Activated CD8-positive, alpha-beta T cell treated with anti-CD3 and anti-CD28 coated beads for 36 hours (primary cell): Measurements from ENCODE around the gene PAK6. TPM values are rescaled to one million over a fixed set of nuclear protein-coding genes. Genes with fewer than 3 reads are reported as not detected.

Source experiments
- ATAC-seq: fragments of 200-7000 bp; cut with Tn5 transposase; one replicate; pipeline ENCODE4 v1.10.0; 2021; ENCODE audit warnings: mild to moderate bottlenecking, moderate library complexity
- CTCF ChIA-PET: fragments of 350-600 bp; sonication (Branson Sonifier 250); formaldehyde crosslinking; loops from one replicate; lab custom pipeline; 2021; ENCODE audit warnings: antibody characterized with exemption; lab: Charles Lee
- POLR2A ChIA-PET: fragments of 350-600 bp; sonication (Branson Sonifier 250); formaldehyde crosslinking; loops from one replicate; lab custom pipeline; 2021; ENCODE audit warnings: antibody characterized with exemption; lab: Charles Lee
- DNase-seq: peaks from one replicate; pipeline ENCODE4 v3.0.0-alpha.2; 2020
- H3K27ac Mint-ChIP-seq: one replicate; pipeline ENCODE4 v1.8.0; 2021; ENCODE audit warnings: mild to moderate bottlenecking, mixed read lengths
- H3K27me3 Mint-ChIP-seq: one replicate; pipeline ENCODE4 v1.8.0; 2021; ENCODE audit warnings: mixed read lengths
- H3K36me3 Mint-ChIP-seq: one replicate; pipeline ENCODE4 v1.8.0; 2021; ENCODE audit warnings: low read depth, mixed read lengths
- H3K4me1 Mint-ChIP-seq: one replicate; pipeline ENCODE4 v1.8.0; 2021; ENCODE audit warnings: low read depth, mixed read lengths
- H3K4me3 Mint-ChIP-seq: one replicate; pipeline ENCODE4 v1.8.0; 2021; ENCODE audit warnings: mild to moderate bottlenecking, moderate library complexity, mixed read lengths
- H3K9me3 Mint-ChIP-seq: one replicate; pipeline ENCODE4 v1.8.0; 2021; ENCODE audit warnings: mixed read lengths
- CTCF ChIP-seq: fragments of 200-600 bp; IDR thresholded peaks from one replicate; pipeline ENCODE4 v1.8.0; 2022; ENCODE audit warnings: antibody characterized with exemption, mild to moderate bottlenecking
- intact Hi-C: fragments of 100-400 bp; cut with micrococcal nuclease; formaldehyde crosslinking; loops from one replicate; pipeline ENCODE4 v1.10.0; 2022
- total RNA-seq, 2 experiments: library from RNA; stranded (reverse); gene quantifications; one replicate each; pipeline ENCODE4 v1.2.3, GENCODE V29; 2021

PAK6 gene
- total RNA-seq, 2 experiments from 2014 or later, result 0.67 to 0.83 TPM

- no peaks in the 10 kb centered on the region for H3K27me3 Mint-ChIP-seq
- no peaks in the 10 kb centered on the region for H3K9me3 Mint-ChIP-seq
- H3K4me3 Mint-ChIP-seq, result no peak overlapping the region
- DNase-seq (no peak), ATAC-seq (no peak)
- no peaks in the 10 kb centered on the region for H3K4me1 Mint-ChIP-seq
- H3K27ac Mint-ChIP-seq, result no peak overlapping the region
- ChIA-PET CTCF (interaction anchor here (1.0 to 10.6 kb wide), 8 partner anchors 11 to 224 kb away, joined by 3 to 88 read pairs (median 6); partner anchors contain the start of gene SRP14), POLR2A (interaction anchor here (0.7 to 1.4 kb wide), 2 partner anchors 11 to 29 kb away, joined by 3 to 4 read pairs; no protein-coding TSS in a partner anchor)
- intact Hi-C loops, result no loop called here
- TF ChIP-seq CTCF, result no peak
- H3K36me3 Mint-ChIP-seq, result no peaks in the 10 kb centered on the region
These were observed 24.3 kb downstream of the PAK6 start for GRCh38 chr15:40263024-40263754.

GRCh38 chr15:40264321-40265153 lies 25.7 kb downstream of the PAK6 start:
- CTCF ChIA-PET, result interaction anchor here (0.8 to 10.6 kb wide), 10 partner anchors 9 to 219 kb away, joined by 3 to 88 read pairs (median 4); no protein-coding TSS in a partner anchor
- no peaks in the 10 kb centered on the region for H3K27me3 Mint-ChIP-seq

GRCh38 chr15:40265355-40265754 lies 26.5 kb downstream of the PAK6 start:
- ATAC-seq, result no peak
- no peak for TF ChIP-seq CTCF
- H3K36me3 Mint-ChIP-seq, result no peaks in the 10 kb centered on the region
- intact Hi-C loops, result no loop called here
- H3K9me3 Mint-ChIP-seq, result no peaks in the 10 kb centered on the region
- no peak overlapping the region for H3K4me3 Mint-ChIP-seq
- H3K4me1 Mint-ChIP-seq, result no peaks in the 10 kb centered on the region
- CTCF ChIA-PET, result interaction anchor here (1.0 to 10.6 kb wide), 5 partner anchors 9 to 48 kb away, joined by 3 to 88 read pairs (median 4); partner anchors contain the start of gene PLCB2
- no peak for DNase-seq
- no peaks in the 10 kb centered on the region for H3K27me3 Mint-ChIP-seq
- POLR2A ChIA-PET, result no interaction called here
- H3K27ac Mint-ChIP-seq, result no peak overlapping the region

More at GRCh38 chr15:40264321-40265153, 25.7 kb downstream of the PAK6 start:
- ATAC-seq (no peak), DNase-seq (no peak)
- H3K36me3 Mint-ChIP-seq, result no peaks in the 10 kb centered on the region
- H3K4me1 Mint-ChIP-seq, result no peaks in the 10 kb centered on the region
- POLR2A ChIA-PET, result interaction anchor here (1.4 kb wide), 1 partner anchor 10 kb away, joined by 4 read pairs; no protein-coding TSS in a partner anchor
- intact Hi-C loops, result no loop called here
- H3K27ac Mint-ChIP-seq, result no peak overlapping the region
- no peak for TF ChIP-seq CTCF
- H3K4me3 Mint-ChIP-seq, result no peak overlapping the region
- no peaks in the 10 kb centered on the region for H3K9me3 Mint-ChIP-seq

GRCh38 chr15:40265875-40266274 lies 27.0 kb downstream of the PAK6 start:
- H3K27ac Mint-ChIP-seq, result no peak overlapping the region
- CTCF ChIA-PET, result interaction anchor here (1.0 to 10.6 kb wide), 5 partner anchors 8 to 48 kb away, joined by 3 to 88 read pairs (median 4); partner anchors contain the start of gene PLCB2
- TF ChIP-seq CTCF, result no peak
- H3K27me3 Mint-ChIP-seq, result no peaks in the 10 kb centered on the region
- H3K4me1 Mint-ChIP-seq, result no peaks in the 10 kb centered on the region
- intact Hi-C loops, result no loop called here
- H3K9me3 Mint-ChIP-seq, result no peaks in the 10 kb centered on the region
- ATAC-seq, result no peak
- H3K36me3 Mint-ChIP-seq, result no peaks in the 10 kb centered on the region
- POLR2A ChIA-PET, result no interaction called here
- no peak for DNase-seq
- H3K4me3 Mint-ChIP-seq, result no peak overlapping the region
